H9 (cell line): ENCODE data around the gene RYR1. TPM values are rescaled to one million over a fixed set of nuclear protein-coding genes. Genes with fewer than 3 reads are reported as not detected.

ENCODE experiments used
- DNase-seq: peaks from one replicate; pipeline ENCODE4 v3.0.0-alpha.2; 2017
- H2AFZ ChIP-seq: one replicate; pipeline ENCODE4 v1.6.1; 2013; ENCODE audit warnings: mild to moderate bottlenecking, low read length, control low read depth, moderate library complexity
- H2AK5ac ChIP-seq: 2 replicates; pipeline ENCODE4 v1.6.1; 2013; ENCODE audit warnings: low read length, control low read depth, mixed read lengths; ENCODE audit not compliant: insufficient read length
- H2BK120ac ChIP-seq: one replicate; pipeline ENCODE4 v1.6.1; 2013; ENCODE audit warnings: low read depth, mild to moderate bottlenecking, low read length, control low read depth, inconsistent platforms; ENCODE audit not compliant: poor library complexity, severe bottlenecking
- H2BK12ac ChIP-seq: 2 replicates; pipeline ENCODE4 v1.6.1; 2013; ENCODE audit warnings: low read length, control low read depth, mixed read lengths, low read depth; ENCODE audit not compliant: insufficient read length
- H2BK15ac ChIP-seq: 2 replicates; pipeline ENCODE4 v1.6.1; 2013; ENCODE audit warnings: low read depth, low read length, control low read depth
- H2BK20ac ChIP-seq: one replicate; pipeline ENCODE4 v1.6.1; 2013; ENCODE audit warnings: low read depth, mild to moderate bottlenecking, low read length, control low read depth, inconsistent platforms; ENCODE audit not compliant: poor library complexity, severe bottlenecking
- H2BK5ac ChIP-seq: 2 replicates; pipeline ENCODE4 v1.6.1; 2013; ENCODE audit warnings: low read length, control low read depth, mixed read lengths; ENCODE audit not compliant: insufficient read length
- H3K14ac ChIP-seq: 2 replicates; pipeline ENCODE4 v1.6.1; 2013; ENCODE audit warnings: low read length, control low read depth; ENCODE audit not compliant: insufficient read depth
- H3K18ac ChIP-seq: 2 replicates; pipeline ENCODE4 v1.6.1; 2013; ENCODE audit warnings: low read depth, mild to moderate bottlenecking, mixed read lengths, low read length, control low read depth; ENCODE audit not compliant: insufficient read length
- H3K23ac ChIP-seq: 2 replicates; pipeline ENCODE4 v1.6.1; 2013; ENCODE audit warnings: low read length, control low read depth, mixed read lengths, low read depth; ENCODE audit not compliant: insufficient read length
- H3K23me2 ChIP-seq: 2 replicates; pipeline ENCODE4 v1.6.1; 2013; ENCODE audit warnings: low read depth, mild to moderate bottlenecking, mixed read lengths, low read length, control low read depth; ENCODE audit not compliant: insufficient read length, poor library complexity, severe bottlenecking
- H3K27ac ChIP-seq: 2 replicates; pipeline ENCODE4 v1.5.1; 2013; ENCODE audit warnings: low read length, control low read depth, mixed read lengths, low read depth; ENCODE audit not compliant: insufficient read length
- H3K27me3 ChIP-seq: 2 replicates; pipeline ENCODE4 v1.6.1; 2013; ENCODE audit warnings: low read length, control low read depth, inconsistent platforms; ENCODE audit not compliant: insufficient read depth
- H3K4ac ChIP-seq: 2 replicates; pipeline ENCODE4 v1.6.1; 2013; ENCODE audit warnings: low read depth, mild to moderate bottlenecking, control low read depth, inconsistent platforms, low read length, moderate library complexity
- H3K4me1 ChIP-seq: 2 replicates; pipeline ENCODE4 v1.6.1; 2013; ENCODE audit warnings: low read length, control low read depth, inconsistent platforms; ENCODE audit not compliant: insufficient read depth
- H3K4me2 ChIP-seq: 2 replicates; pipeline ENCODE4 v1.6.1; 2013; ENCODE audit warnings: low read length, control low read depth, mixed read lengths; ENCODE audit not compliant: insufficient read length, insufficient read depth
- H3K56ac ChIP-seq: 2 replicates; pipeline ENCODE4 v1.6.1; 2013; ENCODE audit warnings: low read depth, mild to moderate bottlenecking, mixed read lengths, low read length, control low read depth; ENCODE audit not compliant: insufficient read length
- H3K79me1 ChIP-seq: 2 replicates; pipeline ENCODE4 v1.6.1; 2013; ENCODE audit warnings: low read depth, mild to moderate bottlenecking, moderate library complexity, low read length, control low read depth, inconsistent platforms; ENCODE audit not compliant: insufficient read depth, poor library complexity, severe bottlenecking
- H3K79me2 ChIP-seq: 2 replicates; pipeline ENCODE4 v1.6.1; 2013; ENCODE audit warnings: low read length, control low read depth, inconsistent platforms; ENCODE audit not compliant: insufficient read depth
- H3K9ac ChIP-seq: 2 replicates; pipeline ENCODE4 v1.6.1; 2013; ENCODE audit warnings: low read length, control low read depth, mixed read lengths; ENCODE audit not compliant: insufficient read length; ENCODE audit errors: extremely low read depth
- H3K9me3 ChIP-seq: one replicate; pipeline ENCODE4 v1.6.1; 2013; ENCODE audit warnings: low read depth, low read length, inconsistent platforms; ENCODE audit not compliant: control insufficient read depth
- H3T11ph ChIP-seq: one replicate; pipeline ENCODE4 v1.6.1; 2013; ENCODE audit warnings: mild to moderate bottlenecking, low read length, control low read depth, inconsistent platforms
- H4K20me1 ChIP-seq: one replicate; pipeline ENCODE4 v1.6.1; 2013; ENCODE audit not compliant: control insufficient read depth, insufficient read length, insufficient read depth
- H4K5ac ChIP-seq: 2 replicates; pipeline ENCODE4 v1.6.1; 2013; ENCODE audit warnings: low read depth, mild to moderate bottlenecking, mixed read lengths, low read length, control low read depth; ENCODE audit not compliant: insufficient read length
- H4K8ac ChIP-seq: replicated peaks from 2 replicates; pipeline ENCODE4 v1.6.1; 2013; ENCODE audit warnings: low read length, control low read depth, mixed read lengths, low read depth; ENCODE audit not compliant: insufficient read length
- H4K91ac ChIP-seq: 2 replicates; pipeline ENCODE4 v1.6.1; 2013; ENCODE audit warnings: low read depth, mild to moderate bottlenecking, moderate library complexity, mixed read lengths, low read length, control low read depth; ENCODE audit not compliant: insufficient read length
- H3K27ac Mint-ChIP-seq, 3 experiments: 2 replicates in 2 of 3; 3 replicates in 1 of 3; pipeline ENCODE4 v1.8.0; 2020 to 2021; ENCODE audit warnings: mixed read lengths in 3 of 3, mild to moderate bottlenecking in 1 of 3, moderate library complexity in 1 of 3
- H3K27me3 Mint-ChIP-seq: 2 replicates; pipeline ENCODE4 v1.8.0; 2021; ENCODE audit warnings: low read depth, mild to moderate bottlenecking, moderate library complexity, mixed read lengths
- H3K36me3 Mint-ChIP-seq, 3 experiments: 2 replicates in 2 of 3; 3 replicates in 1 of 3; pipeline ENCODE4 v1.8.0; 2020 to 2021; ENCODE audit warnings: low read depth in 3 of 3, mixed read lengths in 3 of 3; ENCODE audit not compliant: insufficient read depth in 1 of 3
- H3K4me1 Mint-ChIP-seq, 2 experiments: 2 replicates each; pipeline ENCODE4 v1.8.0; 2020; ENCODE audit warnings: mixed read lengths in 2 of 2
- H3K4me3 Mint-ChIP-seq, 2 experiments: 2 replicates in 1 of 2; 3 replicates in 1 of 2; pipeline ENCODE4 v1.8.0; 2020 to 2021; ENCODE audit warnings: mild to moderate bottlenecking in 2 of 2, mixed read lengths in 2 of 2, moderate library complexity in 1 of 2
- H3K9me3 Mint-ChIP-seq, 2 experiments: 2 replicates in 1 of 2; 3 replicates in 1 of 2; pipeline ENCODE4 v1.8.0; 2020; ENCODE audit warnings: mild to moderate bottlenecking in 2 of 2, mixed read lengths in 2 of 2, moderate library complexity in 1 of 2
- WGBS: extraction: QIAGEN DNeasy Blood & Tissue Kit; methylation state at CpG from one replicate; pipeline ENCODE4 v1.1.7; 2013; ENCODE audit warnings: missing lambda C conversion rate, low lambda C conversion rate, mixed read lengths; ENCODE audit not compliant: insufficient read length; ENCODE audit errors: extremely low coverage; 5-methylcytosine and 5-hydroxymethylcytosine counted together
- total RNA-seq: library from RNA; stranded (reverse); gene quantifications from 2 replicates; pipeline ENCODE4 v1.2.1, GENCODE V29; 2021
- TF ChIP-seq, protein P1 (sequence below): fragments of 200-600 bp; sonication (generic); conservative IDR thresholded peaks from 3 replicates; pipeline ENCODE4 v1.8.0; 2021; ENCODE audit warnings: antibody characterized with exemption, mild to moderate bottlenecking

RYR1 gene
- total RNA-seq, 1 experiment from 2014 or later: 8.9 TPM

GRCh38 chr19:38559428-38560401, 126.2 kb downstream of the RYR1 start:
- H3T11ph ChIP-seq: no peak overlapping the region
- DNase-seq: no peak
- H3K23me2 ChIP-seq: no peaks in the 10 kb centered on the region

More at GRCh38 chr19:38559428-38560401, 126.2 kb downstream of the RYR1 start:
- Histone ChIP-seq H3K27ac (no peak overlapping the region), H3K79me2 (no peaks in the 10 kb centered on the region), H3K9ac (no peak overlapping the region), H3K9me3 (no peaks in the 10 kb centered on the region), H2BK15ac (no peak overlapping the region), H3K18ac (no peak overlapping the region), H3K79me1 (no peaks in the 10 kb centered on the region), H3K23ac (no peak overlapping the region), H3K4ac (no peak overlapping the region), H2BK5ac (no peak overlapping the region), H2BK20ac (no peak overlapping the region), H4K8ac (no peak overlapping the region), H2BK120ac (no peak overlapping the region), H4K91ac (no peak overlapping the region), H3K4me2 (no peak overlapping the region), H4K5ac (no peak overlapping the region), H4K20me1 (no peaks in the 10 kb centered on the region), H2AFZ (no peak overlapping the region), H3K56ac (no peak overlapping the region), H2BK12ac (no peak overlapping the region), H3K14ac (no peak overlapping the region), H2AK5ac (no peak overlapping the region), H3K4me1 (no peaks in the 10 kb centered on the region), H3K27me3 (no peaks in the 10 kb centered on the region)
- Mint-ChIP-seq H3K27ac (peak overlapping the region in 1 of 3 experiments; percentile 31; a peak in 2 of 7 replicates), H3K4me3 (no peak overlapping the region), H3K9me3 (no peaks in the 10 kb centered on the region), H3K36me3 (peaks cover 18 to 20% (median 19%) of the 10 kb centered on the region in 3 experiments), H3K4me1 (no peaks in the 10 kb centered on the region), H3K27me3 (peaks cover 2% of the 10 kb centered on the region; the same call in 1 of the 2 replicates)
- TF ChIP-seq, protein P1, sequence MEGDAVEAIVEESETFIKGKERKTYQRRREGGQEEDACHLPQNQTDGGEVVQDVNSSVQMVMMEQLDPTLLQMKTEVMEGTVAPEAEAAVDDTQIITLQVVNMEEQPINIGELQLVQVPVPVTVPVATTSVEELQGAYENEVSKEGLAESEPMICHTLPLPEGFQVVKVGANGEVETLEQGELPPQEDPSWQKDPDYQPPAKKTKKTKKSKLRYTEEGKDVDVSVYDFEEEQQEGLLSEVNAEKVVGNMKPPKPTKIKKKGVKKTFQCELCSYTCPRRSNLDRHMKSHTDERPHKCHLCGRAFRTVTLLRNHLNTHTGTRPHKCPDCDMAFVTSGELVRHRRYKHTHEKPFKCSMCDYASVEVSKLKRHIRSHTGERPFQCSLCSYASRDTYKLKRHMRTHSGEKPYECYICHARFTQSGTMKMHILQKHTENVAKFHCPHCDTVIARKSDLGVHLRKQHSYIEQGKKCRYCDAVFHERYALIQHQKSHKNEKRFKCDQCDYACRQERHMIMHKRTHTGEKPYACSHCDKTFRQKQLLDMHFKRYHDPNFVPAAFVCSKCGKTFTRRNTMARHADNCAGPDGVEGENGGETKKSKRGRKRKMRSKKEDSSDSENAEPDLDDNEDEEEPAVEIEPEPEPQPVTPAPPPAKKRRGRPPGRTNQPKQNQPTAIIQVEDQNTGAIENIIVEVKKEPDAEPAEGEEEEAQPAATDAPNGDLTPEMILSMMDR: no peak
- no CpG with 5 or more reads among the region's 13 CpGs for WGBS
